GM13976 (cell line): ENCODE data around the gene UBE2E1.
A peak's percentile ranks its signal among the peaks of the same experiment; 100 is the strongest.

ENCODE experiments used
- DNase-seq: peaks from one replicate; pipeline ENCODE4 v3.0.0; 2012; ENCODE audit warnings: low spot score
- in situ Hi-C: fragments of 300-500 bp; cut with MboI; formaldehyde crosslinking; loops from one replicate; pipeline ENCODE4 v1.12.0; 2022; ENCODE audit warnings: low sequenced_read_pairs, mixed read lengths, inconsistent platforms; ENCODE audit not compliant: unreplicated experiment
- TF ChIP-seq, protein P1 (sequence below): IDR thresholded peaks from 2 replicates; pipeline ENCODE4 v1.5.1; 2012; ENCODE audit warnings: borderline replicate concordance, mild to moderate bottlenecking; ENCODE audit not compliant: insufficient read depth; ENCODE audit errors: extremely low read depth, missing control alignments, control extremely low read depth

UBE2E1 gene

DNA sequence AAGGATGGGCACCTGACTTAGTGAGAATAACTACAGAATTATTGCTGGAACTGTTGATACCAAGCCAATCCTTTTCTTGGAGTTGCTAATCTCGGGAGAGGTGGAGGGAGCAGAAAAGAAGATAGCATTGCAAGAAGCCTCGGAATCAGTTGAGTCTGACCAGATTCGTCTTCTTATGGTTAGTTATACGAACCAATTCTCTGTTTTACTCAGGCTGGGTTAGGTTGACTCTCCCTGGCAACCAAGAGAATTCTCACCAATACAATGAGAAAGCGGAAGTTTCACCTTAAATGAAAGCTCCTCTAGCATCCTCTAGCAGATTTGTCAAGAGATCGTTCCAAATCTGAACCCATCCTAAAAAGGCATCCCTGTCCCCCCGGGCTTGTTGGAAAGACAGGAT lies 43.5 kb upstream of the UBE2E1 start:
- in situ Hi-C loops, result no loop called here
- DNase-seq, result peak; percentile 81
- TF ChIP-seq, protein P1, sequence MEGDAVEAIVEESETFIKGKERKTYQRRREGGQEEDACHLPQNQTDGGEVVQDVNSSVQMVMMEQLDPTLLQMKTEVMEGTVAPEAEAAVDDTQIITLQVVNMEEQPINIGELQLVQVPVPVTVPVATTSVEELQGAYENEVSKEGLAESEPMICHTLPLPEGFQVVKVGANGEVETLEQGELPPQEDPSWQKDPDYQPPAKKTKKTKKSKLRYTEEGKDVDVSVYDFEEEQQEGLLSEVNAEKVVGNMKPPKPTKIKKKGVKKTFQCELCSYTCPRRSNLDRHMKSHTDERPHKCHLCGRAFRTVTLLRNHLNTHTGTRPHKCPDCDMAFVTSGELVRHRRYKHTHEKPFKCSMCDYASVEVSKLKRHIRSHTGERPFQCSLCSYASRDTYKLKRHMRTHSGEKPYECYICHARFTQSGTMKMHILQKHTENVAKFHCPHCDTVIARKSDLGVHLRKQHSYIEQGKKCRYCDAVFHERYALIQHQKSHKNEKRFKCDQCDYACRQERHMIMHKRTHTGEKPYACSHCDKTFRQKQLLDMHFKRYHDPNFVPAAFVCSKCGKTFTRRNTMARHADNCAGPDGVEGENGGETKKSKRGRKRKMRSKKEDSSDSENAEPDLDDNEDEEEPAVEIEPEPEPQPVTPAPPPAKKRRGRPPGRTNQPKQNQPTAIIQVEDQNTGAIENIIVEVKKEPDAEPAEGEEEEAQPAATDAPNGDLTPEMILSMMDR, result no peak

DNA sequence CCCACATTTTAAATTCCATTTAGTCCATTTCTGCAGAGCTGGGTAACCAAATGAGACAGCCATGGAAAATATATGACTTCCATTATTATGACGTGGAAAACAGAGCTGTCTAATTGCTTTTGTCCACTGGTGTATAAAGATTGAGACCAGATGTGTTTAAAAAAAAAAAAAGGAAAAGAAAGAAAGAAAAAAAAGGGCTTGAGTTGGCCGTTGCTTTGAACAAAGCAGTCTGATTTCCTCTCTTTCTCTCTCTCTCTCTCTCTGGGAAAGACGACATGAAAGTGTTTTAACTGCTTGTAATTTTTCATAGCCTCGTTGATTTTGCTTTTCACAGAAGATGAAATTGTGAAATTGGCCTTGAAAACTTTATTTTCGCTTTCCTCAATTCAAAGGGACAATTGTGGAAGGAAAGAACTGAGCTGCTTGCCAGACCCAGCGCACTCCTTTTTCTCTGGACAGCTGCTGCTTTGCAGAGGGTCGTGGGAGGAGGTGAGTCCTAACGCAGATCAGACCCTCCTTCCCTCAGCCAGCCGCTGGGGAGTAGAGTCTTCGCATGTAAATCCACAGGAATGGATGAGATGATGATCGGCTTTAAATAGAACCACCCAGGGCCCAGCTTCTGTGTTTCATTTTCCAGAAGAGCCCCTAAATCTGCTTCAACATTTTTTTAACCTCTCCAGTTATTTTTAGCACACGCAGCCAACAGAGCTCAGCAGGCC lies 42.8 kb upstream of the UBE2E1 start:
- TF ChIP-seq, protein P1, result no peak
- in situ Hi-C loops, result no loop called here
- no peak for DNase-seq

DNA sequence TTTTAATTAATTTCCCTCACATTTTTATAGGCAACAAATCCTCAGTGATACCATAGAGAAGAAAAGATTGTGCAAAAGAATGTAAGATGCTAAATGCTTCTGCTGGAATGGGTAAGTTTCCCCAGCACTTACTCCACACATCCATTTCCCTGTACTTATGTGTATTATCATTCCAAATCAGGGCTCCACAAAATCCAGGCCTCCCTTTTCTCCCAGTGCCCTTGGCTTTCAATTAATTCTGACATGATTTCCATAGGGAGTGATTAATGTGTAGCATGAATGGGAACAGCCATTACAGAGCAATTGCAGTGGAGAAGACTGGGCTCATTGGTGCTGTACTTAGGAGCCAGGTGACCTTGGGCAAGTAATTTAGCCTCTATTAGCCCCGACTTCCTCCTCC lies 41.3 kb upstream of the UBE2E1 start:
- no peak for DNase-seq
- TF ChIP-seq, protein P1, result no peak
- in situ Hi-C loops, result no loop called here

DNA sequence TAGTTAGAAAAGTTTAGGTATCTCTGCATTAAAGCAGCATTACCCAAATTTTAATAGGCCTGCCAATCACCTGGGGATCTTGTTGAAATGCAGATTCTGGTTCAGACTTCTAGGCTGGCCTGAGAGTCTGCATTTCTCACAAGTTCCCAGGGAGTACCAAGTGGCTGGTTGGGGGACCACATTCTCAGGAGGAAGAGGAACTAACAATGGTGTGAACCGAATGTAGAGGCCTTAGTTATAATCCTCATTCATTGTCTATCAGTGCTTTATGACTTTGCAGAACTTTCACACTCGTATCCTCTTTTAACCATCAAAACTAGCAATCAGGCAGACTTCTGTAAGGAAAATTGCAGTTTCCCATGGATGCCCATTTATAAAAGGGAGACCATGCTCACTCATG lies 38.2 kb upstream of the UBE2E1 start:
- TF ChIP-seq, protein P1, result no peak
- DNase-seq, result no peak
- in situ Hi-C loops, result no loop called here

DNA sequence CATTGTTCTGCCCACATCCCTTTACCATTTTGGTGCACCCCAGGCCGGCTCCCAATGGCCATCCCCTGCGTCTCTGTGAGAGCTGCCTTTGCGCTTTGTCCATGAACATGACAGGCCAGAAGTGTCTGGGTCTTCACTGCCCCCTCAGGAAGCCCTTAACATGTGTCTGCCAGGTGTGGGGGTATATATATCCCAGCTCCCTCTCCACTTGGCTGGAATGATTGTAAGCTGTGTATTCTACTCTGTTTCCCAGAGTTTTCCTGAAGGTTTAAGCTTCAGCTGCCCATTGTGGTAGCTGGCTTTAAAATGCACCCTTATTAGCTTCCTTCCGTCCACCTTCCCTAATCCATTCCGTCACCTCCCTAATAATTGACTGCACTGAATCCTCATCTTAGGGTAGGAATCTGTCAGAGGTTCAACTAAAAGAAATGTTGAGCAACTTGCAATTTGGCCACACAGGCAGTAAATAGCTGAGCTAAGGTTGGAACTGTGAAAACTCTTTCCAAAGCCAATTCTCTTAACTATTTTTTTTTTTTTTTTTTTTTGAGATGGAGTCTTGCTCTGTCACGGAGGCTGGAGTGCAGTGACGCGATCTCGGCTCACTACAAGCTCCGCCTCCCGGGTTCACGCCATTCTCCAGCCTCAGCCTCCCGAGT lies 30.4 kb upstream of the UBE2E1 start:
- TF ChIP-seq, protein P1, result no peak
- DNase-seq, result no peak
- in situ Hi-C loops, result no loop called here

DNA sequence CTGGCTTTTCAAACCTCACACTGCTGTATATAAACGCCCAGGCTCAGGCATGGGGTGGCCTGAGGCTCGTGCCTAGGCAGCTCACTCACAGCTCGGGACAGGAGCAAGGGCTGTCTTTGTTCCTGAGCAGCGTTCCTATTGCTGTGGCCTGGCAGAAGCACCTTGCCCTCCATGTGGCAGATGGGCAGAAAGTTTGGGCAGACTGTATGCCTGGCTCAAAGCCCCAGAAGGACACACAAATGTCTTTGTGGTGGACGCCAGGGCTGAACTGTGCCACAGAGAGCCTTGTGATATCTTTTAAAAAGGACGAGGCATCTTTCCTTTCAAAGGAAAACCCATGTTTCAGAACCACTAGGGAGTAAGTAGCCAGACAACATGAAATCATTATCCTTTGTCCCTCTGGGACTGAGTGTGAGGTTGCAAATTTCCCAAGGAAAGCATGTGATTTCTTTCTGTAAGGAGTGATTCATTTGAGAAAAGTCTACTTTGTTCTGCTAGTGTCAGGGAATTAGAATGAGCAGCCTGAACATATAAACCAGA lies 29.3 kb upstream of the UBE2E1 start:
- TF ChIP-seq, protein P1, result no peak
- DNase-seq, result no peak
- in situ Hi-C loops, result no loop called here

DNA sequence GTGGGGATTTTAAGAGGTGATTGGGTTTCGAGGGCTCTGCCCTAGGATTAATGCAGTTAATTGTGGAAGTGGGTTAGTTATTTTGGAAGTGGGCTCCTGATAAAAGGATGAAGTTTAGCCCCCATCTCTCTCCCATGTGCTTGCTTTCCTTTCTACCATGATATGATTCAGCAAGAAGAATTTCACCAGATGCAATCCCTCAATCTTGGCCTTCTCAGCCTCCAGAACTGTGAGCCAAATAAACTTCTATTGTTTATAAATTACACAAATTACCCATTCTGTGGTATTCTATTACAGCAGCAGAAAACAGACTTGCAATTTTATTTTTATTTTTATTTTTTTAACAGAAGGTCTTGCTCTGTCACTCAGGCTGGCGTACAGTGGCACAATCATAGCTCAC lies 27.3 kb upstream of the UBE2E1 start:
- in situ Hi-C loops, result no loop called here
- DNase-seq, result no peak
- TF ChIP-seq, protein P1, result no peak
